ENCODE measurements around the gene FIG4.

The FIG4 gene

GRCh38 chr6:109762166-109762565 is 71.1 kb downstream of the FIG4 start:
- DNase-seq: no peak

GRCh38 chr6:109762769-109763441 is 71.8 kb downstream of the FIG4 start:
- DNase-seq: no peak

- DNase-seq: no peak
Measured at GRCh38 chr6:109766167-109766566, 75.1 kb downstream of the FIG4 start.

- peak; percentile 81 for DNase-seq
Measured at GRCh38 chr6:109767961-109768360, 76.9 kb downstream of the FIG4 start.

GRCh38 chr6:109768485-109768884 is 77.4 kb downstream of the FIG4 start:
- peak; percentile 76 for DNase-seq

GRCh38 chr6:109769213-109769612 is 78.1 kb downstream of the FIG4 start:
- DNase-seq: no peak

GRCh38 chr6:109770047-109770446 is 79.0 kb downstream of the FIG4 start:
- DNase-seq: no peak

- DNase-seq: no peak
Measured at GRCh38 chr6:109770779-109771178, 79.7 kb downstream of the FIG4 start.

GRCh38 chr6:109771939-109772755 is 81.1 kb downstream of the FIG4 start:
- peak; percentile 25 for DNase-seq

- DNase-seq: peak; percentile 89
Measured at GRCh38 chr6:109772883-109773431, 81.9 kb downstream of the FIG4 start.

- no peak for DNase-seq
Measured at GRCh38 chr6:109781001-109781400, 89.9 kb downstream of the FIG4 start.

- DNase-seq: no peak
Measured at GRCh38 chr6:109782491-109782999, 91.4 kb downstream of the FIG4 start.

- no peak for DNase-seq
Measured at GRCh38 chr6:109783250-109783986, 92.3 kb downstream of the FIG4 start.

GRCh38 chr6:109787312-109787711 is 96.2 kb downstream of the FIG4 start:
- DNase-seq: no peak

- DNase-seq: no peak
Measured at GRCh38 chr6:109788687-109789086, 97.6 kb downstream of the FIG4 start.

GRCh38 chr6:109790131-109790530 is 99.0 kb downstream of the FIG4 start:
- peak; percentile 83 for DNase-seq

GRCh38 chr6:109791301-109791700 is 100.2 kb downstream of the FIG4 start:
- no peak for DNase-seq

- DNase-seq: no peak
Measured at GRCh38 chr6:109793021-109793420, 101.9 kb downstream of the FIG4 start.

- peak; percentile 96 for DNase-seq
Measured at GRCh38 chr6:109793792-109794191, 102.7 kb downstream of the FIG4 start.

GRCh38 chr6:109794201-109794923 is 103.3 kb downstream of the FIG4 start:
- DNase-seq: peak; percentile 91

- DNase-seq: peak; percentile 79
Measured at GRCh38 chr6:109795994-109796555, 105.0 kb downstream of the FIG4 start.

GRCh38 chr6:109799129-109799528 is 108.0 kb downstream of the FIG4 start:
- no peak for DNase-seq
